ENCODE data around the gene GPHN. TPM values are rescaled to one million over a fixed set of nuclear protein-coding genes. Genes with fewer than 3 reads are reported as not detected.

GPHN gene
- total and polyA plus RNA-seq, 10 of the 15 experiments (the other 5 are each of a cell fraction or from before 2014, with no cell fraction given), result 22.3 to 48.8 (median 33.1) TPM

DNA sequence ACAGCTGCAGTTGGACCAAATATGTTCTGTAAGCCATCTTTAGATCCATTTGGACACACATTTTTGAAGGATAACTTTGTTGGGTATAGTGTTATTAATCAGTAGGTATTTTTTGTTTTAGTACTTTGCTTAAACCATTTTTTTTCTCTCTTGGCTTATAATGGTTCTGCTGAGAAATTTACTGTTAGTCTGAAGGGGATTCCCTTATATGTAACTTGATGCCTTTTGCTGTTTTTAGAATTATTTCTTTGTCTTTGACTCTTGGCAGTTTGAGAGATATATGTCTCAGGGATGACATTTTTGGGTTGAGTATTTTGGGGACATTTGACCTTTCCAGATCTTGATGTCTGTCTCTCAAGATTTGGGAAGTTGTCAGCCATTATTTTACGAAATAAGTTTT, 169.8 kb downstream of the GPHN start:
- Histone ChIP-seq H3K9ac (ENCODE audit: control insufficient read depth, insufficient read depth, low read length) (no peak overlapping the region), H3K79me2 (ENCODE audit: control insufficient read depth, insufficient read depth, low read length) (peaks cover 18% of the 10 kb centered on the region), H3K27me3 (replicated peaks in 1 of 2; ENCODE audit: control insufficient read depth in 2 of 2, insufficient read depth in 2 of 2, low read length in 1 of 2) (no peaks in the 10 kb centered on the region), H3K4me2 (ENCODE audit: control insufficient read depth, insufficient read depth) (no peak overlapping the region), H3K4me1 (ENCODE audit: control insufficient read depth, insufficient read depth, low read length) (no peaks in the 10 kb centered on the region), H3K9me3 (replicated peaks; ENCODE audit: control insufficient read depth, insufficient read depth, low read length) (peaks cover 16% of the 10 kb centered on the region), H2AFZ (ENCODE audit: control insufficient read depth, low read depth, low read length) (no peak overlapping the region), H4K20me1 (ENCODE audit: control insufficient read depth, insufficient read depth) (no peaks in the 10 kb centered on the region), H3K27ac (ENCODE audit: control insufficient read depth, insufficient read depth) (no peak overlapping the region), H3K4me3 (no peak overlapping the region), H3K36me3 (ENCODE audit: control insufficient read depth in 2 of 2, insufficient read depth in 2 of 2, low read length in 1 of 2) (no peaks in the 10 kb centered on the region; a peak in 1 of 4 replicates)
- CTCF ChIA-PET, result interaction anchor here (0.7 kb wide), 1 partner anchor 1691 kb away, joined by 3 read pairs; no protein-coding TSS in a partner anchor
- TF ChIP-seq BHLHE40 (IDR thresholded peaks at IDR 0.05; ENCODE audit: borderline replicate concordance in 1 of 2, low read depth in 2 of 2, low read length in 1 of 2) (no peak), SIX5 (IDR thresholded peaks at IDR 0.05; ENCODE audit: low read depth, low read length, severe bottlenecking) (no peak), SUZ12 (IDR thresholded peaks at IDR 0.05; ENCODE audit: unreplicated experiment) (no peak), MEF2B (IDR thresholded peaks at IDR 0.05; ENCODE audit: partially characterized antibody, poor library complexity, severe bottlenecking) (no peak), IRF4 (IDR thresholded peaks at IDR 0.05; ENCODE audit: low read depth, low read length) (no peak), BMI1 (IDR thresholded peaks at IDR 0.05; ENCODE audit: borderline replicate concordance) (no peak), CUX1 (IDR thresholded peaks at IDR 0.05; ENCODE audit: insufficient replicate concordance, low read depth, low read length) (no peak), FOXK2 (IDR thresholded peaks at IDR 0.05) (no peak), IKZF1 (conservative IDR thresholded peaks at IDR 0.05) (no peak), PAX8 (IDR thresholded peaks at IDR 0.05) (no peak), CHD4 (IDR thresholded peaks at IDR 0.05) (no peak), MTA3 (IDR thresholded peaks at IDR 0.05; ENCODE audit: borderline replicate concordance, low read length) (no peak)
- TF ChIP-seq, protein P1, sequence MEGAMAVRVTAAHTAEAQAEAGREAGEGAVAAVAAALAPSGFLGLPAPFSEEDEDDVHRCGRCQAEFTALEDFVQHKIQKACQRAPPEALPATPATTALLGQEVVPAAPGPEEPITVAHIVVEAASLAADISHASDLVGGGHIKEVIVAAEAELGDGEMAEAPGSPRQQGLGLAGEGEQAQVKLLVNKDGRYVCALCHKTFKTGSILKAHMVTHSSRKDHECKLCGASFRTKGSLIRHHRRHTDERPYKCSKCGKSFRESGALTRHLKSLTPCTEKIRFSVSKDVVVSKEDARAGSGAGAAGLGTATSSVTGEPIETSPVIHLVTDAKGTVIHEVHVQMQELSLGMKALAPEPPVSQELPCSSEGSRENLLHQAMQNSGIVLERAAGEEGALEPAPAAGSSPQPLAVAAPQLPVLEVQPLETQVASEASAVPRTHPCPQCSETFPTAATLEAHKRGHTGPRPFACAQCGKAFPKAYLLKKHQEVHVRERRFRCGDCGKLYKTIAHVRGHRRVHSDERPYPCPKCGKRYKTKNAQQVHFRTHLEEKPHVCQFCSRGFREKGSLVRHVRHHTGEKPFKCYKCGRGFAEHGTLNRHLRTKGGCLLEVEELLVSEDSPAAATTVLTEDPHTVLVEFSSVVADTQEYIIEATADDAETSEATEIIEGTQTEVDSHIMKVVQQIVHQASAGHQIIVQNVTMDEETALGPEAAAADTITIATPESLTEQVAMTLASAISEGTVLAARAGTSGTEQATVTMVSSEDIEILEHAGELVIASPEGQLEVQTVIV (IDR thresholded peaks at IDR 0.05; ENCODE audit: borderline replicate concordance, partially characterized antibody), result no peak
- TF ChIP-seq, protein P2, sequence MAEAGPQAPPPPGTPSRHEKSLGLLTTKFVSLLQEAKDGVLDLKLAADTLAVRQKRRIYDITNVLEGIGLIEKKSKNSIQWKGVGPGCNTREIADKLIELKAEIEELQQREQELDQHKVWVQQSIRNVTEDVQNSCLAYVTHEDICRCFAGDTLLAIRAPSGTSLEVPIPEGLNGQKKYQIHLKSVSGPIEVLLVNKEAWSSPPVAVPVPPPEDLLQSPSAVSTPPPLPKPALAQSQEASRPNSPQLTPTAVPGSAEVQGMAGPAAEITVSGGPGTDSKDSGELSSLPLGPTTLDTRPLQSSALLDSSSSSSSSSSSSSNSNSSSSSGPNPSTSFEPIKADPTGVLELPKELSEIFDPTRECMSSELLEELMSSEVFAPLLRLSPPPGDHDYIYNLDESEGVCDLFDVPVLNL (IDR thresholded peaks at IDR 0.05; ENCODE audit: low read depth, low read length), result no peak
- TF ChIP-seq, protein P3, sequence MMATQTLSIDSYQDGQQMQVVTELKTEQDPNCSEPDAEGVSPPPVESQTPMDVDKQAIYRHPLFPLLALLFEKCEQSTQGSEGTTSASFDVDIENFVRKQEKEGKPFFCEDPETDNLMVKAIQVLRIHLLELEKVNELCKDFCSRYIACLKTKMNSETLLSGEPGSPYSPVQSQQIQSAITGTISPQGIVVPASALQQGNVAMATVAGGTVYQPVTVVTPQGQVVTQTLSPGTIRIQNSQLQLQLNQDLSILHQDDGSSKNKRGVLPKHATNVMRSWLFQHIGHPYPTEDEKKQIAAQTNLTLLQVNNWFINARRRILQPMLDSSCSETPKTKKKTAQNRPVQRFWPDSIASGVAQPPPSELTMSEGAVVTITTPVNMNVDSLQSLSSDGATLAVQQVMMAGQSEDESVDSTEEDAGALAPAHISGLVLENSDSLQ (IDR thresholded peaks at IDR 0.05), result no peak
- POLR2A ChIA-PET, result no interaction called here
- FAIRE-seq, result no peak
- no peak for DNase-seq (ENCODE audit: low read depth, low spot score)
- WGBS (ENCODE audit: insufficient coverage, insufficient replicate concordance, low lambda C conversion rate, missing lambda C conversion rate), result 100% methylated on average over 1 of the region's 1 CpG
- RAD21 ChIA-PET (ENCODE audit: unreplicated experiment), result no interaction called here
- in situ Hi-C loops (cut with MboI) (no loop called here), intact Hi-C loops (cut with micrococcal nuclease; ENCODE audit: unreplicated experiment) (no loop called here)
- BruUV-seq (replicated peaks), result no TSS peak
- SMC1A ChIA-PET (ENCODE audit: uncharacterized antibody, unreplicated experiment), result interaction anchor here (0.7 kb wide), 1 partner anchor 15 kb away, joined by 5 read pairs; no protein-coding TSS in a partner anchor
- no peak for ATAC-seq
